Stimulated activated naive CD4-positive, alpha-beta T cell (primary cell): ENCODE data around the gene ZC3H10.
A peak's percentile ranks its signal among the peaks of the same experiment; 100 is the strongest.

ENCODE experiments used
- DNase-seq, 6 experiments: peaks; one replicate each; lab custom pipeline; 2025; lab: John Stamatoyannopoulos, UW

Gene ZC3H10

GRCh38 chr12:56127888-56128669 is 10.0 kb downstream of the ZC3H10 start, which contains the start of gene ESYT1:
ESYT1 (plus strand) TSS chr12:56128267; CDS start chr12:56128320, 53 bp downstream.
- peak; percentile 89 to 99 (median 98) for DNase-seq

DNA sequence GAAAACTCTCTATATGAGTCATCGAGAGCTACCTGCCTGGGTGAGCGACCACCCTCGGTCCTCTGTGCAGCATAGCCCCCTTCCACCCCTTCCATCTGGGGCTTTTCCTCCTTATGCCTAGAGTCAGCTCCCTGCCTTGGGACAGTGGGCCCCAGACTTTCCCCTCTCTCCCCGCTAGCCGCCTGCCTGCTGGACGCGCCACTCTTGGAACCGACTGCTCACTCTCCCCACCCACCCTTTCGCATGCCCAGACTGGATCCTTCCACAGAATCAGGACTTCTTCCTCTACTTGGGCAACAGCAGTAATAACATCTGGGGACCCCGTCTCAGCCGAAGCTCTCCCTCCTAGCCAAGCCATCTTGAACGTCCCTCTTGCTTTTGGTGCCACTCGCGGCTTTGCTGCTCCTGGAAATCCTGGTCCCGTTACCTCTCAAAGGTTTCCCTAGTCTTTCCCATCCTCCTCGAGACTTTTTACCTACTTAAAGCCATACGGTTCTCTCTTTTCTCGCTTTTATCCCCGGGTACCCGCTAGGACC is 10.7 kb downstream of the ZC3H10 start:
- peak in 3 of 6 experiments; percentile 29 to 48 (median 37) for DNase-seq

DNA sequence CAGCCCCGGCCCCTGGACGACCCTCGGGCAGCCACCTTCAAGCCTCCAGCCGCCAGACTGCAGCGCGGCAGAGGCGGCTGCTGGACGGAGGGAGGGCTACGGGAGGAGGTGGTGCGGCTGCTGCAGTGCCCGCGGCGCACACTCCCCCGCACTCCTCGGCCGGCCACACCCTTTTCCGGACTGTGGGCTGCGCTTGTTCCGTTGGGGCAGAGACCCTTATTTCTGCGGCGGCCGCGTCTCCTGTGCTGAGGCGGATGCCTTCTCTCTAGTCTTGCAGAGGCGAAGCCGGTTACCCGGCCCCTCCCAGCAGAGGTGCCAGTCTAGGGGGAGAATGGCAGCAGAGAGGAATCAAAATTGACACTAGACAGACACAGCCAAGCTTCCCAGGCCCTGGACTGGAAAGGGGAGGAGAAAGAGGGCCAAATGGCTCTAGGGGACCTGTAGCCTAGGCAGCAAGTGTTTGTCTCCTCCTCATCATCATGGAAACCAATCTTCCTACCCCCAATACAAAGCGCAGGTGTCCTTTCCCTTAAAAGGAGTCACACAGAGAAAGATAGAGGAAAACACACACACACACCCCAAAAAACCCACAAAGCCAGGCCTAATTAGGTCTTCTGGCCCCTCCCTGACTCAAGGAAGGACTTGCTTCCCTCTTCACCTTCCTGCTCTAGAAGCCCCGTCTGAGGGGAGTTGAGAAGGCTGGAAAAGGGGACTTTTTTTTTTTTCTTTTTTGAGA is 11.3 kb downstream of the ZC3H10 start:
- peak; percentile 46 to 66 (median 60) for DNase-seq

GRCh38 chr12:56129942-56130495 is 12.0 kb downstream of the ZC3H10 start:
- no peak for DNase-seq

- DNase-seq: no peak
Measured at GRCh38 chr12:56130876-56131275, 12.8 kb downstream of the ZC3H10 start.

DNA sequence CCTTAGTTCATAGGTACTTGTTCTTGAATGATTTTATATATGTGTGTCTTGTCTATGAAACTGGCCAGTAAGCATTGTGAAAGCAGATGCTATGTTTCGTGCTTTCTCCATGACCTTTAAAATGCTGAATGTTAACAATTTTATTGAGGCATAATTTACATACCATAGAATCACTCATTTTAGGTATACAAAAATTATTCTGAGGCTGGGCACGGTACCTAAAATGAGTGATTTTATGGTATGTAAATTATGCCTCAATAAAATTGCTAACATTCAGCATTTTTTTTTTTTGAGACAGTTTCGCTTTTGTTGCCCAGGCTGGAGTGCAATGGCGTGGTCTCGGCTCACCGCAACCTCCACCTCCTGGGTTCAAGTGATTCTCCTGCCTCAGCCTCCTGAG is 16.8 kb downstream of the ZC3H10 start:
- DNase-seq: no peak

DNA sequence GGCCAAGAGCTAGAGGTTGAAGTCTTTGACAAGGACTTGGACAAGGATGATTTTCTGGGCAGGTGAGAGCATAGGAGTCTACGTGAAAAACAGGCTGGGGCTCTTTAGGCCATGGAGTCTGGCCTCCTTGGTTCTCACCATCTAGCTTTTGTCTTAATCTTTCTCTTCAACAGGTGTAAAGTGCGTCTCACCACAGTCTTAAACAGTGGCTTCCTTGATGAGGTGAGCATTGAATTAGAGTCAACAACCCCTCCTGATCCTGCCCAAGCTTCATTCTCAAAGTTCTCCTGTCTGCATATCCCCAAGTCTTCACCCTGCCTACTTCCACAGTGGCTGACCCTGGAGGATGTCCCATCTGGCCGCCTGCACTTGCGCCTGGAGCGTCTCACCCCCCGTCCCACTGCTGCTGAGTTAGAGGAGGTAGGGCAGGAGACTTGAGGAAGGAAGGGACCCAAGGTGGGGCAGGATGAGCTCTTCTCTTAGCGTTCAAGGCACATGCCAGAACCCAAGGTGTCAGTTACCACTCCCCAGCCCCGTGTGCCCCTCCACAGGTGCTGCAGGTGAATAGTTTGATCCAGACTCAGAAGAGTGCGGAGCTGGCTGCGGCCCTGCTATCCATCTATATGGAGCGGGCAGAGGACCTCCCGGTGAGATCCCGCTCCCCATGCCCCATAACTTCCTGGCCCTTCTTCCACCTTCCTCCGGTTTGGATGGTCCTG is 19.9 kb downstream of the ZC3H10 start:
- peak in 2 of 6 experiments; percentile 15 to 42 for DNase-seq

DNA sequence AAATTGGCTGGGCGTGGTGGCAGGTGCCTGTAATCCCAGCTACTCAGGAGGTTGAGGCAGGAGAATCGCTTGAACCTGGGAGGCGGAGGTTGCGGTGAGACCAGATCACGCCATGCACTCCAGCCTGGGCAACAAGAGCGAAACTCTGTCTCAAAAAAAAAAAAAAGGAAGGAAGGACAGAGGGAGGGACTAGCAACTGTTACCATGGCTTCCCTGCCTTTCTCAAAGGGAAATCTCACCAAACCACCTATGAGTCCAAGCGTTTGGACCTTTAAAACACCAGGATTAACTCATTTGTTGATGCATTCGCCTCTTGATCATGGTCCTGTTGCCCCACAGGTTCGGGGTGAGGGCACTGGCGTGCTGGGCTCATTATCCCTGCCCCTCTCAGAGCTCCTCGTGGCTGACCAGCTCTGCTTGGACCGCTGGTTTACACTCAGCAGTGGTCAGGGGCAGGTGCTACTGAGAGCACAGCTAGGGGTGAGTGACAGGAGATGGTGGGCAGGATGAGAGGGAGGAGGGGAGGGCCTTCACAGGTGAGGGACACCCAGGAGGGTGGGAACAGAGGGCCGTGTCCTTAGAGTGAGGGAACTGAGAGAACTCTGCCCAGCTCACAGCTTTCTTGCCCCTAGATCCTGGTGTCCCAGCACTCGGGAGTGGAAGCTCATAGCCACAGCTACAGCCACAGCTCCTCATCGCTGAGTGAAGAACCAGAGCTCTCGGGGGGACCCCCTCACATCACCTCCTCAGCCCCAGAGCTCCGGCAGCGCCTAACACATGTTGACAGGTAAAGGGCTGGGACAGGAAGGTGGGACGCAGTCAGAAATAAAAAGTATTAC is 24.1 kb downstream of the ZC3H10 start:
- DNase-seq: no peak

DNA sequence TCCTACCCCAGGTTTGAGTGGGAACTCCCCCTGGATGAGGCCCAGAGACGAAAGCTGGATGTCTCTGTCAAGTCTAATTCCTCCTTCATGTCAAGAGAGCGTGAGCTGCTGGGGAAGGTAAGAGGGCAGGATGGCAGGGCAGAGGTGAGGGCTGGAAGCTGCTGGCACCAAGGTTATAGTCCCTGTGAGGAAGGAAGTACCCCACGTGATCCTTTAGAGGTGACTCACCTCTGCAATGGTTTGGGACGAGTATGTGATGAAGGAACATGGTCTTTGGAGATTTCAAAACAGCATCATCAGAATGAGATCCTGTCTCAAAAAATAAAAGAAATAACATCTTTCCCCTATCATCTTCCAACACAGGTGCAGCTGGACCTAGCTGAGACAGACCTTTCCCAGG is 25.2 kb downstream of the ZC3H10 start:
- DNase-seq: no peak

- DNase-seq: no peak
Measured at GRCh38 chr12:56143870-56144269, 25.8 kb downstream of the ZC3H10 start.

- no peak for DNase-seq
Measured at GRCh38 chr12:56145217-56145616, 27.2 kb downstream of the ZC3H10 start.

DNA sequence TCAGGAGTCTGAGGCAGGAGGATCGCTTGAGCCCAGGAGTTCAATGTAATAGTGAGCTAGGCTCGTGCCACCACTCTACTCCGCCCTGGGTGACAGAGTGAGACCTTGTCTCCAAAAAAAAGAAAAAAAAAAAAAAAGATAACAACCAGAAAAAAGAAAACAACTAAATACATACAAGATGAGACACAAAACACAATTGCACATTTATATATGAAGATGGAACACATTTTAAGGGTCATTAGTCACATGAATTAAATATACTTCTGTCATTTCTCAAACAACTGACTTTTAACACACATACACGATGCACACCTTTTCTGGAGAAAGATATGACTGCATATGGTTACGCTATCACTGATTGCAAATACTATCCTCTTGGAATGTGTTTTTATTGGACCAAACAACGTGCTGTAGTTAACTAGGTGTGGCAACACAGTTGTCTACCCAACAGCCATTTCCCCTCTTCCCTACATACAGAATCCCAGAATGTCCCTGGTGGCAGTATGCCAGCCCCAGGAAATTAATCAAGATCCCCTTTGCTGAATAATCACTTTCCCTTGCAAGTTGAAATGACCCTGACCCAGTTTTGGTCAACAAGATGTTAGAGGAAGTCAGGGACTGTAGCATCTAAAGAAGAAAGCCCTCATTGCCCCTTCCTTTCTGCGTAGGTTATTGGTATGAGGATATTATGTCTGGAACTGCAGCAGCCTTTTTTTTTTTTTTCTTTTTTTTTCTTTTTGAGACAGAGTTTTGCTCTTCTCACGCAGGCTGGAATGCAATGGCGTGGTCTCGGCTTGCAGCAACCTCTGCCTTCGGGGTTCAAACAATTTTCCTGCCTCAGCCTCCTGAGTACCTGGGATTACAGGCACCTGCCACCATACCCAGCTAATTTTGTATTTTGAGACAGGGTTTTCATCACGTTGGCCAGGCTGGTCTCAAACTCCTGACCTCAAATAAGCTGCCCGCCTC is 28.7 kb downstream of the ZC3H10 start:
- DNase-seq: no peak

DNA sequence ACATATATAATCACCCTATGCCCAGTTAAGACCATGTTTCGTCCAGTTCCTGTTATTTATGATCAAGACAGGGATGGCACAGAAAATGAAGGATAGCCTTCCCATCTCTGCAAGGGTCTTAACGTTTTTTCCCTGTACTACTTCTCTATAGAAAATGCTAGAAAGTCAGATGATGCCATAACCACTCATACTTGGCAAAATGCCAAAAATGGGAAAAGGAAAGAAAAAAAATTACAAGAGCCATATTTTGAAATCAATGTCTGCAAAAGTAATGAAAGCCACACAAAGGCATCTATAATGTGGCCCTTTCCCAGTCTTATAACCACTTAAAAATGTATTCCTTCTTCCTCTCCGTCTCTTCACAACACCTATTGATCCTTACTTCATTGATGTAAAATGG is 32.5 kb downstream of the ZC3H10 start:
- DNase-seq: peak in 2 of 6 experiments; percentile 13 to 20

DNA sequence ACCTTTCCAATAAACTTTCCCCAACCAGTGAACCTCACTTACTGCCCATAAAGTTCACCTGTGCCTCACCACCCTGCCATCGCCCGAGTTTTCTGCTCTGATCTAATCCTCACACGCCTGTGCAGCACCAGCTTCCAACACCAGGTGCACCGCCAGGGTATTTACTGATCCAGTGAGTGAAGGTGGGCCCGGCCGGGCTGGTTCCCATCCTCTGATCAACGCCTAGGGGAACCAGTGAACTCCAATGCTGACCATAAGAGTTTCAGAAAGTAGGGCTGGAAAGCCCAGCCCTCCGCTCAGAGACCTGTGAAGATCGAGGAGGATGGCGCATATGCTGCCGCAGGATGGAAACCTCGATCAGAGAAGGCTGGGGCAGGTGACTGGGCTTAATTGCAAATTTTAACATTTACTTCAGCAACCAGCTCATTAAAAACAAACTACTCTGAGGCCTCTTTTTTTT is 33.6 kb downstream of the ZC3H10 start:
- peak; percentile 30 to 84 (median 70) for DNase-seq

- DNase-seq: peak; percentile 74 to 87 (median 84)
Measured at GRCh38 chr12:56152132-56152755, 34.2 kb downstream of the ZC3H10 start, which contains the start of gene MYL6B. MYL6B (plus strand) TSS chr12:56152587; CDS start chr12:56153919, 1,332 bp downstream.

DNA sequence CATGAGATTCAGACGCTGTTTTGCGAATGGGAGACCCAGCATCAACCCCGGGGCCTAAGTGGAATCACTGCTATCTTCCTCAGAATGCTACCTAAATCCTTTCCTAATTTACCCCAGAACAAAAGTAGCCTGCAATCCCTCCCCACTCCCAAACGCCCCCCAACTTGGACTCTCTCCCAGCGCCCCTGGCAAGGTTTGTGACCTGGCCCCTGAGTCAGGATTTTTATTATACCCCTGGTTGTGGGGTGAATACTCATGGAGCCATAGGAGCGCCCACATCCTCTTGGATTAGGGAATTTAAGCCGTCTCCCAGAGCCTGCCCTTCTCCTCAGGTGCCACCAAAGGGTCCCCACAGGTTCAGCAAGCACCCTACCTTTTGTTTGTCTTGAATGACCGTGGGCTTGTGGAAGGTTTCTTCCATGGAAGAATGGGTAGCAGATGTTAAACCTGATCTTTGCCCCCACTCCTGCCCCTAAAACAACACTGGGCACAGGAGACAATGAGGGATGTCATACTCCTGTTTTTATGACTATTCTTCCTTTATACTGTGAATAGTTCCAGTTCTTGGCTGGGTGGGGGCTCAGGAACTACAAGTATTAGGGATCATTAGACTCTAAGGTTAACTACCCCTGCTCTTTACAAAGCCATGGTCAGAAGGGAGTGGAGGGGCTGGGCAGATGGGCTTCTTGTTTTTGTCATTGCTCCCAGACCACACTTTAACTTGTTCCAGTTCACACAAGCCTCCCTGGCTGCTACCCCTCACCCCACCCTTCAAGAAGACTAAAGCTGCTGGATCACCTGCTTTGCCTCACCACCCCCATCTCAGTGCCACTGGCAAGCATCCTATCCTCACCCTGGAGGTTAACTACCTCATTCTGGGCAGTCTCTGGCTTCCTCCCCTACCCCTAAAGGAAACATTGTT is 35.0 kb downstream of the ZC3H10 start:
- no peak for DNase-seq

GRCh38 chr12:56153678-56154065 is 35.6 kb downstream of the ZC3H10 start:
- no peak for DNase-seq

DNA sequence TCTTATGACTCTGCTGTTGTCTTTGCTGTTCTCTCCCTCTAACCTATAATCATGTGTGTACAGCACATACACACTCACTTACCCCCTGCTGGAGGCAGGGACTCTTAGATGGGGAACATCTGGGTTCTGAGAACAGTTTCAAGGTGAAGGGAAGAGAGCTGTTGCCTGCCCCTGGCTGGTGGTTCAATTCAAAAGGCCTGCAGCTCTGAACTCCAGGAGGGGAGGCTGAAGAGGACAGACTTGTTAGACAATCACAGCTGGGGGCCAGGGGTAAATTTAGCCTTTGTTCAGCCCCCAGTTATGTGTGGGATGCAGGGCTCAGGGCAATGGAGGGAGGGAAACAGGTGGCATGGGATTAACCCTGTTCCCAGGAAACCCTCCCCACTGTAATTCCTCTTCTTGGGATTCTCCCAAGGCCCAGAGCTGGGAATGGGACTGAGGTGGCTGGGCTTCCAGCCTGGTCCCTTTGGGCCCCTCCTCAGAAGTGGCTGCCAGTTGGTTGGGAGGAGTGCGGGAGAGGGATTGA is 36.2 kb downstream of the ZC3H10 start:
- DNase-seq: no peak
